GM20000 (cell line): Measurements from ENCODE around the gene PACSIN3.
A peak's percentile ranks its signal among the peaks of the same experiment; 100 is the strongest.

ENCODE experiments used
- DNase-seq: peaks from one replicate; pipeline ENCODE4 v3.0.0; 2012; ENCODE audit warnings: low spot score
- TF ChIP-seq, protein P1 (sequence below): IDR thresholded peaks from 2 replicates; pipeline ENCODE4 v1.5.1; 2012; ENCODE audit warnings: mild to moderate bottlenecking, control low read depth; ENCODE audit errors: extremely low read depth, missing control alignments

The PACSIN3 gene

GRCh38 chr11:47156333-47156732, 29.9 kb downstream of the PACSIN3 start:
- DNase-seq, result no peak
- TF ChIP-seq, protein P1, sequence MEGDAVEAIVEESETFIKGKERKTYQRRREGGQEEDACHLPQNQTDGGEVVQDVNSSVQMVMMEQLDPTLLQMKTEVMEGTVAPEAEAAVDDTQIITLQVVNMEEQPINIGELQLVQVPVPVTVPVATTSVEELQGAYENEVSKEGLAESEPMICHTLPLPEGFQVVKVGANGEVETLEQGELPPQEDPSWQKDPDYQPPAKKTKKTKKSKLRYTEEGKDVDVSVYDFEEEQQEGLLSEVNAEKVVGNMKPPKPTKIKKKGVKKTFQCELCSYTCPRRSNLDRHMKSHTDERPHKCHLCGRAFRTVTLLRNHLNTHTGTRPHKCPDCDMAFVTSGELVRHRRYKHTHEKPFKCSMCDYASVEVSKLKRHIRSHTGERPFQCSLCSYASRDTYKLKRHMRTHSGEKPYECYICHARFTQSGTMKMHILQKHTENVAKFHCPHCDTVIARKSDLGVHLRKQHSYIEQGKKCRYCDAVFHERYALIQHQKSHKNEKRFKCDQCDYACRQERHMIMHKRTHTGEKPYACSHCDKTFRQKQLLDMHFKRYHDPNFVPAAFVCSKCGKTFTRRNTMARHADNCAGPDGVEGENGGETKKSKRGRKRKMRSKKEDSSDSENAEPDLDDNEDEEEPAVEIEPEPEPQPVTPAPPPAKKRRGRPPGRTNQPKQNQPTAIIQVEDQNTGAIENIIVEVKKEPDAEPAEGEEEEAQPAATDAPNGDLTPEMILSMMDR, result no peak

DNA sequence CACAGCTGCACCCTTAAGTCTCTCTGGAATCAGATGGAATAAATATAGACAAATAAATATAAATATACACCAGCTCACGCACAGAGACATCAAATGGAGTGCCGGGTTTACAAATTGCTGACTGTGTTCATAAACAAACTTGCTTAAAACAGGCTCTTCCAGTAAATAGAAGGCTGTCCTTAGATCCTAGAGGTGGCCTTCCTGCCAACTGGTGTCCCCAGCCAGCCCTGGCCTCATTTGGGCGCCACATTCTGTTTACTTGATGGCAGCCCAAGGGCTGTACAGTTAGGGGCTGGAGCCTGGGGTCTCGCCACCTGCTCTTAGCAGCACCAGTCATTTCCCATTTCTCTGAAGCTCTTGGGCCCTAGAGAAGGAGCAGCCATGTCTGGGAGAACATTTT, 30.4 kb downstream of the PACSIN3 start:
- no peak for DNase-seq

GRCh38 chr11:47154616-47155570, 31.3 kb downstream of the PACSIN3 start:
- TF ChIP-seq, protein P1, result no peak
- DNase-seq, result no peak

More for the DNA sequence above, 30.4 kb downstream of the PACSIN3 start:
- TF ChIP-seq, protein P1, result no peak

DNA sequence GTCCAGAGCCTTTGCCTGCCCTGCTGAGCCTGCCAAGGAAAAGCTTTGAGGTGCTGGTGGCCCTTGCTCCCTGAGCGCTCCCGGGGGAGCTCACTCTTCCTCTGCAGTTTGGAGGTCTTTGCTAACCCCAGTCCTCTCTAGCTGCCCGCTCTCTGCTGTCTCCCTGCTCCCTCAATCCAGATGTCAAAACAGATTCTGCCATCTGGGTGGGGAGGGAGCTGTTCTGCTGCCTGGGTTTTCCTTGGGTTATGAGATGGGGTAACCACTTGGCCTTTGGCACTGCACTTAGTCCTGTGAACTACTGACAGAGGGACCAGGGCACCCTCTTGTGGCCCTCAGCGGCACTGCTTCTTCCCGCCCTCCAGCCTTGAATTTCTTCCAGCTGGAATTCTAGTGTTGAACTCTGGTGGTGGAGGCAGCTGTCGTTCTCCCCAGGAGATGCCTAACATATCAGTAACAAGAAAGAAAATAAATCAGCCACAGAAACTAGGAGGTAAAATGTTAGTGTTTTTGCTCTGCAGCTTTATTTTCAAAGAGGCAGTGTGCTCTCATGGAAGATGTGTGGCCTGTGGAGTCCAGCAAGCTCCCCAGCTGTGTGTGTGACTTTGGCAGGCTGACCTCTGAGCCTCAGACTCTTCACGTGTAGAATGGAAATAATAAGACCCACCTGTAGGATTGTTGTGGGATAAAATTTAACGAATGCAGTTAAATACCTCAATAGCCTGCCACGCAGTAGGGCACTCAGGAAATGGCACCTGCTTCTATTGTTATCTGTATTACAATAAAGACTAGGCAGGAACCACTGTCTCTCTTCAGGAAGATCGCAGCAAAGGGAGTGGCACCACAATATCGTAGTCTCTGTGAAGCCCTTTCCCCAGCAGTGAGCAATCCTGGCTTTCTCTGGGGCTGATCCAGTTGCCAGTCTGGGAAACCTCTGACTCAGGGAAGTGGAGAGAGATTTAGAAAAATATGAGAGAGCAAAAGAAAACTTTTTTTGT, 33.0 kb downstream of the PACSIN3 start:
- TF ChIP-seq, protein P1, result peak; percentile 98
- DNase-seq, result peak; percentile 85

DNA sequence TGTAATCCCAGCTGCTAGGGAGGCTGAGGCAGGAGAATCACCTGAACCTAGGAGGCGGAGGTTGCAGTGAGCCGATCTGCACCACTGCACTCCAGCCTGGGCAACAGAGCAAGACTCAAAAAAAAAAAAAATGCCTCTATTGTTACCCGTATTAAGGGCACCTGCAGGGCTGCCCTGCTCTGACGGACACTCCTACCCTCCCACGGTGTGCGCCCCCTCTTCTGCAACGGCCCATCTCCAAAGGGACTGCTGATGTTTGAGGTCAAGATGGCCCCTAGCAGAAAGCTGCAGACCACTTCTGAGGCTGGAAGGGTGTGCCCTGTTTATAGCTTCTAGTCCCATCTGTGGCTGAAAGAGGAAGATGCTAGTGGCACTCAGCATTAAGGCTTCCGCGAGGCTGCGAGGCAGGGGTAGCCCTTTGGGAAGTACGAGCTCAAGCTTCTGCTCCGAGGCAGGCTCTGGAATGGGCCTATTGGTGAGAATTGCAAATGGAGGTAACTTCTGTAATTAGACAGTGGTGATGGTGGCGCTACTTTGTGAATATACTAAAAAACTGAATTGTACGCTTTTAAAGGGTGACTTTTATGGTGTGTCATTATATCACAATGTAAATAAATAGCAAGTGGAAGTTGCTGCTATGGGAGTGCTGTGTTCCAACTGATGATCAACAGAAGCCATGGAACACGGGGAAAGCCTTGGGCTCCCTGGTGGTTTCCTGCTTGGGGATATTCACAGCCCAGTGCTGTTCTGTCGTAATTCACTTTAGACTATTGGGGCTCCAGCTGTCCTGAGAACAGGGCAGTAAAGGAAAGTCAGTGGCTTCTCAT, 33.9 kb downstream of the PACSIN3 start:
- DNase-seq, result no peak
- TF ChIP-seq, protein P1, result no peak

GRCh38 chr11:47149782-47150181, 36.5 kb downstream of the PACSIN3 start:
- TF ChIP-seq, protein P1, result no peak
- no peak for DNase-seq
